H9 (cell line): Measurements from ENCODE around the gene RPL37. TPM values are rescaled to one million over a fixed set of nuclear protein-coding genes. Genes with fewer than 3 reads are reported as not detected.
A peak's percentile ranks its signal among the peaks of the same experiment; 100 is the strongest.
"Not testable (repeated sequence)": the region's sequence is repeated elsewhere in the genome, so short reads cannot be mapped to it uniquely, and the experiment has no call there.

Source experiments
- DNase-seq: peaks from one replicate; pipeline ENCODE4 v3.0.0-alpha.2; 2017
- H2AFZ ChIP-seq: one replicate; pipeline ENCODE4 v1.6.1; 2013; ENCODE audit warnings: mild to moderate bottlenecking, low read length, control low read depth, moderate library complexity
- H2AK5ac ChIP-seq: 2 replicates; pipeline ENCODE4 v1.6.1; 2013; ENCODE audit warnings: low read length, control low read depth, mixed read lengths; ENCODE audit not compliant: insufficient read length
- H2BK120ac ChIP-seq: one replicate; pipeline ENCODE4 v1.6.1; 2013; ENCODE audit warnings: low read depth, mild to moderate bottlenecking, low read length, control low read depth, inconsistent platforms; ENCODE audit not compliant: poor library complexity, severe bottlenecking
- H2BK12ac ChIP-seq: 2 replicates; pipeline ENCODE4 v1.6.1; 2013; ENCODE audit warnings: low read length, control low read depth, mixed read lengths, low read depth; ENCODE audit not compliant: insufficient read length
- H2BK15ac ChIP-seq: 2 replicates; pipeline ENCODE4 v1.6.1; 2013; ENCODE audit warnings: low read depth, low read length, control low read depth
- H2BK20ac ChIP-seq: one replicate; pipeline ENCODE4 v1.6.1; 2013; ENCODE audit warnings: low read depth, mild to moderate bottlenecking, low read length, control low read depth, inconsistent platforms; ENCODE audit not compliant: poor library complexity, severe bottlenecking
- H2BK5ac ChIP-seq: 2 replicates; pipeline ENCODE4 v1.6.1; 2013; ENCODE audit warnings: low read length, control low read depth, mixed read lengths; ENCODE audit not compliant: insufficient read length
- H3K14ac ChIP-seq: 2 replicates; pipeline ENCODE4 v1.6.1; 2013; ENCODE audit warnings: low read length, control low read depth; ENCODE audit not compliant: insufficient read depth
- H3K18ac ChIP-seq: 2 replicates; pipeline ENCODE4 v1.6.1; 2013; ENCODE audit warnings: low read depth, mild to moderate bottlenecking, mixed read lengths, low read length, control low read depth; ENCODE audit not compliant: insufficient read length
- H3K23ac ChIP-seq: 2 replicates; pipeline ENCODE4 v1.6.1; 2013; ENCODE audit warnings: low read length, control low read depth, mixed read lengths, low read depth; ENCODE audit not compliant: insufficient read length
- H3K23me2 ChIP-seq: 2 replicates; pipeline ENCODE4 v1.6.1; 2013; ENCODE audit warnings: low read depth, mild to moderate bottlenecking, mixed read lengths, low read length, control low read depth; ENCODE audit not compliant: insufficient read length, poor library complexity, severe bottlenecking
- H3K27ac ChIP-seq: 2 replicates; pipeline ENCODE4 v1.5.1; 2013; ENCODE audit warnings: low read length, control low read depth, mixed read lengths, low read depth; ENCODE audit not compliant: insufficient read length
- H3K27me3 ChIP-seq: 2 replicates; pipeline ENCODE4 v1.6.1; 2013; ENCODE audit warnings: low read length, control low read depth, inconsistent platforms; ENCODE audit not compliant: insufficient read depth
- H3K4ac ChIP-seq: 2 replicates; pipeline ENCODE4 v1.6.1; 2013; ENCODE audit warnings: low read depth, mild to moderate bottlenecking, control low read depth, inconsistent platforms, low read length, moderate library complexity
- H3K4me1 ChIP-seq: 2 replicates; pipeline ENCODE4 v1.6.1; 2013; ENCODE audit warnings: low read length, control low read depth, inconsistent platforms; ENCODE audit not compliant: insufficient read depth
- H3K4me2 ChIP-seq: 2 replicates; pipeline ENCODE4 v1.6.1; 2013; ENCODE audit warnings: low read length, control low read depth, mixed read lengths; ENCODE audit not compliant: insufficient read length, insufficient read depth
- H3K56ac ChIP-seq: 2 replicates; pipeline ENCODE4 v1.6.1; 2013; ENCODE audit warnings: low read depth, mild to moderate bottlenecking, mixed read lengths, low read length, control low read depth; ENCODE audit not compliant: insufficient read length
- H3K79me1 ChIP-seq: 2 replicates; pipeline ENCODE4 v1.6.1; 2013; ENCODE audit warnings: low read depth, mild to moderate bottlenecking, moderate library complexity, low read length, control low read depth, inconsistent platforms; ENCODE audit not compliant: insufficient read depth, poor library complexity, severe bottlenecking
- H3K79me2 ChIP-seq: 2 replicates; pipeline ENCODE4 v1.6.1; 2013; ENCODE audit warnings: low read length, control low read depth, inconsistent platforms; ENCODE audit not compliant: insufficient read depth
- H3K9ac ChIP-seq: 2 replicates; pipeline ENCODE4 v1.6.1; 2013; ENCODE audit warnings: low read length, control low read depth, mixed read lengths; ENCODE audit not compliant: insufficient read length; ENCODE audit errors: extremely low read depth
- H3K9me3 ChIP-seq: one replicate; pipeline ENCODE4 v1.6.1; 2013; ENCODE audit warnings: low read depth, low read length, inconsistent platforms; ENCODE audit not compliant: control insufficient read depth
- H3T11ph ChIP-seq: one replicate; pipeline ENCODE4 v1.6.1; 2013; ENCODE audit warnings: mild to moderate bottlenecking, low read length, control low read depth, inconsistent platforms
- H4K20me1 ChIP-seq: one replicate; pipeline ENCODE4 v1.6.1; 2013; ENCODE audit not compliant: control insufficient read depth, insufficient read length, insufficient read depth
- H4K5ac ChIP-seq: 2 replicates; pipeline ENCODE4 v1.6.1; 2013; ENCODE audit warnings: low read depth, mild to moderate bottlenecking, mixed read lengths, low read length, control low read depth; ENCODE audit not compliant: insufficient read length
- H4K8ac ChIP-seq: replicated peaks from 2 replicates; pipeline ENCODE4 v1.6.1; 2013; ENCODE audit warnings: low read length, control low read depth, mixed read lengths, low read depth; ENCODE audit not compliant: insufficient read length
- H4K91ac ChIP-seq: 2 replicates; pipeline ENCODE4 v1.6.1; 2013; ENCODE audit warnings: low read depth, mild to moderate bottlenecking, moderate library complexity, mixed read lengths, low read length, control low read depth; ENCODE audit not compliant: insufficient read length
- H3K27ac Mint-ChIP-seq, 3 experiments: 2 replicates in 2 of 3; 3 replicates in 1 of 3; pipeline ENCODE4 v1.8.0; 2020 to 2021; ENCODE audit warnings: mixed read lengths in 3 of 3, mild to moderate bottlenecking in 1 of 3, moderate library complexity in 1 of 3
- H3K27me3 Mint-ChIP-seq: 2 replicates; pipeline ENCODE4 v1.8.0; 2021; ENCODE audit warnings: low read depth, mild to moderate bottlenecking, moderate library complexity, mixed read lengths
- H3K36me3 Mint-ChIP-seq, 3 experiments: 2 replicates in 2 of 3; 3 replicates in 1 of 3; pipeline ENCODE4 v1.8.0; 2020 to 2021; ENCODE audit warnings: low read depth in 3 of 3, mixed read lengths in 3 of 3; ENCODE audit not compliant: insufficient read depth in 1 of 3
- H3K4me1 Mint-ChIP-seq, 2 experiments: 2 replicates each; pipeline ENCODE4 v1.8.0; 2020; ENCODE audit warnings: mixed read lengths in 2 of 2
- H3K4me3 Mint-ChIP-seq, 2 experiments: 2 replicates in 1 of 2; 3 replicates in 1 of 2; pipeline ENCODE4 v1.8.0; 2020 to 2021; ENCODE audit warnings: mild to moderate bottlenecking in 2 of 2, mixed read lengths in 2 of 2, moderate library complexity in 1 of 2
- H3K9me3 Mint-ChIP-seq, 2 experiments: 2 replicates in 1 of 2; 3 replicates in 1 of 2; pipeline ENCODE4 v1.8.0; 2020; ENCODE audit warnings: mild to moderate bottlenecking in 2 of 2, mixed read lengths in 2 of 2, moderate library complexity in 1 of 2
- WGBS: extraction: QIAGEN DNeasy Blood & Tissue Kit; methylation state at CpG from one replicate; pipeline ENCODE4 v1.1.7; 2013; ENCODE audit warnings: missing lambda C conversion rate, low lambda C conversion rate, mixed read lengths; ENCODE audit not compliant: insufficient read length; ENCODE audit errors: extremely low coverage; 5-methylcytosine and 5-hydroxymethylcytosine counted together
- long read RNA-seq: library from polyadenylated mRNA; unstranded; transcript quantifications from one replicate; pipeline ENCODE4 v2.0.0, GENCODE V29; 2020
- total RNA-seq: library from RNA; stranded (reverse); gene quantifications from 2 replicates; pipeline ENCODE4 v1.2.1, GENCODE V29; 2021
- TF ChIP-seq, protein P1 (sequence below): fragments of 200-600 bp; sonication (generic); conservative IDR thresholded peaks from 3 replicates; pipeline ENCODE4 v1.8.0; 2021; ENCODE audit warnings: antibody characterized with exemption, mild to moderate bottlenecking

Gene RPL37
- total RNA-seq, result 1,726 and 1,735 TPM in 2 replicates
- long read RNA-seq, full-length matches to known transcripts, result 156 of 246 reads
- long read RNA-seq, partial matches to known transcripts, result 62 of 246 reads
- long read RNA-seq, other reads (novel, unspliced or antisense), result 28 of 246 reads

DNA sequence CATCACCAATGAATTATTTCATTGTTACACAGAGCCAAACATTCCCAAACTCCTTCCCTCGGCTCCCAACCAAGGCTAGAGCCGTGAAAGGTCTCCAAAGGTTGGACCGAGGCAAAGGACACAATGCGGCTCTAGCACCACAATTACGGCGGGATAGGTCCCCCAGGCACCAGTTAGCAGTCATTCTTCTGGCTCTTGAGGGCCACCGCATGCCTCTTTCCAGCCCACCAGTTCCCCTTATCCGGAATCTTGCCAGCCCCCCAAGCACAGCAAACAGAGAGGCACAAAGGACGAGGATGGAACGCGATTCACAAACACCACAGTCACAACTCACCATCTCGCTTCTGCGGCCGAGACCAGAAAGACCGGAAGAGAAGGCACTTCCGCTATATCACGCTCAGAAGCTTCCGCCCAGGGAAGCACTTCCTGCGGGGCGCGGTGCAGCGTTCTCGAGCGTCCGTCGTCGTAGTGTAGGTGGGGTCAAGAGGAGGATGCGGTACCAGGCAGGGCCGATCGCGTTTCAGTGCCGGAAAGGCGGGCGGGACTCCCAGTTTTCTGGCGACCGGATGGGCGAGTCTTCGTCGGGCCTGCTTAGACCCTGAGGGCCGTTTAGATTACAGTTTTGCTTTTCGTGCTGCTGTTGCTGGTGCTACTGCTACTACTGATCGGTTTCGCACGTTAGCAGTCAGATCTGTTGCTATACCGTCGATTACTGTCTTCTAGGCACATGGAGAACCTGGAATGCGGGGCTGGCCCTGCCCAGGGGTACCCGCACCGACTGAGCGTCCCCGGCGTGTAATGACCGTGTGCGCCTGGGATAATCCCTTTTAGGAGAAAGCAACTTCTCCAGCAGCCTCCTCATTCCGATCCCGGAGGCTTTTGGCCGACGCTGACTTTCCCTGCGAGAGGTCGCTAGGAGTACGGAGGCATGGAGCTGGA, at the start of gene RPL37:
RPL37 (minus strand) TSS at position 374 of the 939 bp plus-strand sequence; CDS start at position 337, 37 bp downstream.
- Histone ChIP-seq H3K14ac (peak within 1 kb of the TSS; percentile 99), H3K9me3 (no peaks in the 10 kb centered on the region), H2BK15ac (no peak within 1 kb of the TSS), H3K79me2 (peaks cover 13% of the 10 kb centered on the region; the same call in 1 of the 2 replicates), H3K9ac (peak within 1 kb of the TSS; percentile 100), H2AK5ac (peak within 1 kb of the TSS; percentile 51), H3K56ac (peak within 1 kb of the TSS; percentile 94), H2BK20ac (no peak within 1 kb of the TSS), H2BK12ac (peak within 1 kb of the TSS; percentile 70), H2BK5ac (peak within 1 kb of the TSS; percentile 70), H3K27ac (peak within 1 kb of the TSS; percentile 96), H3T11ph (peak within 1 kb of the TSS; percentile 74), H3K23me2 (peaks cover 25% of the 10 kb centered on the region), H3K4me2 (peak within 1 kb of the TSS; percentile 91), H3K23ac (no peak within 1 kb of the TSS), H3K18ac (peak within 1 kb of the TSS; percentile 99), H4K8ac (peak within 1 kb of the TSS; percentile 97), H3K27me3 (no peaks in the 10 kb centered on the region), H2BK120ac (no peak within 1 kb of the TSS), H4K20me1 (no peaks in the 10 kb centered on the region), H3K4me1 (no peaks in the 10 kb centered on the region), H4K91ac (peak within 1 kb of the TSS; percentile 81), H3K4ac (peak within 1 kb of the TSS; percentile 64; the same call in 1 of the 2 replicates), H3K79me1 (no peaks in the 10 kb centered on the region), H2AFZ (no peak within 1 kb of the TSS), H4K5ac (peak within 1 kb of the TSS; percentile 99)
- H3K9me3 Mint-ChIP-seq, result peaks cover 3 to 6% of the 10 kb centered on the region in 2 experiments; a peak in 2 of 5 replicates
- H3K4me1 Mint-ChIP-seq, result peaks cover 21 to 50% of the 10 kb centered on the region in 2 experiments
- H3K27ac Mint-ChIP-seq, result peak within 1 kb of the TSS; percentile 100
- WGBS, result no CpG with 5 or more reads among the region's 61 CpGs
- H3K36me3 Mint-ChIP-seq, result peaks cover 47 to 50% (median 49%) of the 10 kb centered on the region in 3 experiments
- TF ChIP-seq, protein P1, sequence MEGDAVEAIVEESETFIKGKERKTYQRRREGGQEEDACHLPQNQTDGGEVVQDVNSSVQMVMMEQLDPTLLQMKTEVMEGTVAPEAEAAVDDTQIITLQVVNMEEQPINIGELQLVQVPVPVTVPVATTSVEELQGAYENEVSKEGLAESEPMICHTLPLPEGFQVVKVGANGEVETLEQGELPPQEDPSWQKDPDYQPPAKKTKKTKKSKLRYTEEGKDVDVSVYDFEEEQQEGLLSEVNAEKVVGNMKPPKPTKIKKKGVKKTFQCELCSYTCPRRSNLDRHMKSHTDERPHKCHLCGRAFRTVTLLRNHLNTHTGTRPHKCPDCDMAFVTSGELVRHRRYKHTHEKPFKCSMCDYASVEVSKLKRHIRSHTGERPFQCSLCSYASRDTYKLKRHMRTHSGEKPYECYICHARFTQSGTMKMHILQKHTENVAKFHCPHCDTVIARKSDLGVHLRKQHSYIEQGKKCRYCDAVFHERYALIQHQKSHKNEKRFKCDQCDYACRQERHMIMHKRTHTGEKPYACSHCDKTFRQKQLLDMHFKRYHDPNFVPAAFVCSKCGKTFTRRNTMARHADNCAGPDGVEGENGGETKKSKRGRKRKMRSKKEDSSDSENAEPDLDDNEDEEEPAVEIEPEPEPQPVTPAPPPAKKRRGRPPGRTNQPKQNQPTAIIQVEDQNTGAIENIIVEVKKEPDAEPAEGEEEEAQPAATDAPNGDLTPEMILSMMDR, result no peak
- H3K4me3 Mint-ChIP-seq, result peak within 1 kb of the TSS; percentile 100
- H3K27me3 Mint-ChIP-seq, result no peaks in the 10 kb centered on the region
- DNase-seq, result peak; percentile 96

DNA sequence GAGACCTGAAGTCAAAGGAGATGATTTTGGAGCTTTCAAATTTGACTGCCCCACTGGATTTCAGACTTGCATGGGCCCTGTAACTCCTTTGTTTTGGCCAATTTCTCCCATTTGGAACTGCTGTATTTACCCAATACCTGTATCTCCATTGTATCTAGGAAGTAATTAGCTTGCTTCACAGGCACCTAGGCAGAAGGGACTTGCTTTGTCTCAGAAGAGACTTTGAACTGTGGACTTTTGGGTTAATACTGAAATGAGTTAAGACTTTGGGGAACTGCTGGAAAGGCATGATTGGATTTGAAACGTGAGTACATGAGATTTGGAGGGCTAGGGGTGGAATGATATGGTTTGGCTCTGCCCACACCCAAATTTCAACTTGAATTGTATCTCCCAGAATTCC, 48.0 kb upstream of the RPL37 start:
- H4K5ac ChIP-seq, H3K27ac ChIP-seq, H3K9ac ChIP-seq, H4K8ac ChIP-seq, H4K20me1 ChIP-seq, H4K91ac ChIP-seq, DNase-seq, H2AK5ac ChIP-seq, H3K79me1 ChIP-seq, H3K23me2 ChIP-seq, H3T11ph ChIP-seq, H2BK12ac ChIP-seq, H2BK5ac ChIP-seq, H3K27me3 ChIP-seq, H2BK20ac ChIP-seq, H3K4ac ChIP-seq, H2AFZ ChIP-seq, H3K4me1 Mint-ChIP-seq, H3K27me3 Mint-ChIP-seq, H3K79me2 ChIP-seq, H3K27ac Mint-ChIP-seq, H3K4me1 ChIP-seq, H3K23ac ChIP-seq, H3K4me2 ChIP-seq, H2BK120ac ChIP-seq, H3K14ac ChIP-seq, H3K56ac ChIP-seq, H3K4me3 Mint-ChIP-seq, H3K18ac ChIP-seq, H2BK15ac ChIP-seq: not testable (repeated sequence)
- H3K9me3 ChIP-seq, result peaks cover 12% of the 10 kb centered on the region
- Mint-ChIP-seq H3K36me3 (peaks cover 5 to 12% (median 10%) of the 10 kb centered on the region in 3 experiments; a peak in 6 of 7 replicates), H3K9me3 (peaks cover 20 to 22% of the 10 kb centered on the region in 2 experiments)
- WGBS, result no CpG with 5 or more reads among the region's 1 CpG
